ENCODE results near the gene PTPN23.

The PTPN23 gene

DNA sequence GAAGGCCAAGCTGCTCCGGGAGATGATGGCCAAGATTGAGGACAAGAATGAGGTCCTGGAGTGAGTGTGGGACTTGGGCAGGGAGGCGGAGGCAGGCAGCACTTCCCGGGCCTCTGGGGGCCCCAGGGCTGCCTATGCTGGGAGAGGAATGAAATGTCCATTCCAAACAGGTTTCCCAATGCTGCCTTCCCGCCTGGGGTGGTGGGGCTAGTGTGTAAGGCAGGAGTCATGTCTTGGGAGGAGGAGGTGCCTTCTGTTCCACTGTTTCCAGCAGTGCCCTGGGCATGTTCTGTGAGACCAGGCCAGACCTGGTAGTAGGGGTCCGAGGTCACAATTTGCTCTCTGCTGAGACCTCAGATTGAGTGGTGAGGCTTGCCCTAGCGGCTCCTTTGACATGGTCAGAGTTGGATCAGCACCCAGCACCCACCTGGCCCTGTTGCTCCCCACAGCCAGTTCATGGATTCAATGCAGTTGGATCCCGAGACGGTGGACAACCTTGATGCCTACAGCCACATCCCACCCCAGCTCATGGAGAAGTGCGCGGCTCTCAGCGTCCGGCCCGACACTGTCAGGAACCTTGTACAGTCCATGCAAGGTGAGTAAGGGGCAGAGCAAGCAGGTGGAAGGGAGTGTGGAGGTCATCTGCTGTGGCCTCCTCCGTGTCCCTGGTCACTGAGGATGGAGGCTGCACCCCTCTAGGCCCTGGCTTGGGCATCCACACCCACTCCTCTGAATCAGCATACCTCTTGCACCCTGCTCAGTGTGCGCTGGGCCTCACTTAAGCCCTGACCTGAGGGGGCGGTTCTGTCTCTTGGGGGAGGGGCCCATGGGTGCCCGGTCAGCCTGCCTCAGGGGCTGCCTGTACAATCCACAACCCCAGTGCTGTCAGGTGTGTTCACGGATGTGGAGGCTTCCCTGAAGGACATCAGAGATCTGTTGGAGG lies 27.3 kb downstream of the PTPN23 start:
- no peak overlapping the region for H3K4me3 Mint-ChIP-seq
- no peaks in the 10 kb centered on the region for H3K27me3 Mint-ChIP-seq
- no peaks in the 10 kb centered on the region for H3K4me1 Mint-ChIP-seq (ENCODE audit: low read depth)
- no peak overlapping the region for H3K27ac Mint-ChIP-seq
- no peaks in the 10 kb centered on the region for H3K36me3 Mint-ChIP-seq
- H3K9me3 Mint-ChIP-seq (ENCODE audit: low read depth), result no peaks in the 10 kb centered on the region

DNA sequence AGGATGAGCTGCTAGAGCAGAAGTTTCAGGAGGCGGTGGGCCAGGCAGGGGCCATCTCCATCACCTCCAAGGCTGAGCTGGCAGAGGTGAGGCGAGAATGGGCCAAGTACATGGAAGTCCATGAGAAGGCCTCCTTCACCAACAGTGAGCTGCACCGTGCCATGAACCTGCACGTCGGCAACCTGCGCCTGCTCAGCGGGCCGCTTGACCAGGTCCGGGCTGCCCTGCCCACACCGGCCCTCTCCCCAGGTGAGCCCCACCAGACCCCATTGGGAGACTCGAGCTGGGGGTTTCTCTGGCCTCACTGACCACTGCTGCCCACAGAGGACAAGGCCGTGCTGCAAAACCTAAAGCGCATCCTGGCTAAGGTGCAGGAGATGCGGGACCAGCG lies 28.0 kb downstream of the PTPN23 start:
- Mint-ChIP-seq H3K36me3 (no peaks in the 10 kb centered on the region), H3K4me1 (ENCODE audit: low read depth) (no peaks in the 10 kb centered on the region), H3K9me3 (ENCODE audit: low read depth) (no peaks in the 10 kb centered on the region), H3K27me3 (no peaks in the 10 kb centered on the region), H3K27ac (no peak overlapping the region), H3K4me3 (no peak overlapping the region)

GRCh38 chr3:47409284-47409683 lies 28.5 kb downstream of the PTPN23 start:
- Mint-ChIP-seq H3K36me3 (no peaks in the 10 kb centered on the region), H3K4me3 (no peak overlapping the region), H3K27ac (no peak overlapping the region), H3K27me3 (no peaks in the 10 kb centered on the region), H3K4me1 (ENCODE audit: low read depth) (no peaks in the 10 kb centered on the region), H3K9me3 (ENCODE audit: low read depth) (no peaks in the 10 kb centered on the region)

DNA sequence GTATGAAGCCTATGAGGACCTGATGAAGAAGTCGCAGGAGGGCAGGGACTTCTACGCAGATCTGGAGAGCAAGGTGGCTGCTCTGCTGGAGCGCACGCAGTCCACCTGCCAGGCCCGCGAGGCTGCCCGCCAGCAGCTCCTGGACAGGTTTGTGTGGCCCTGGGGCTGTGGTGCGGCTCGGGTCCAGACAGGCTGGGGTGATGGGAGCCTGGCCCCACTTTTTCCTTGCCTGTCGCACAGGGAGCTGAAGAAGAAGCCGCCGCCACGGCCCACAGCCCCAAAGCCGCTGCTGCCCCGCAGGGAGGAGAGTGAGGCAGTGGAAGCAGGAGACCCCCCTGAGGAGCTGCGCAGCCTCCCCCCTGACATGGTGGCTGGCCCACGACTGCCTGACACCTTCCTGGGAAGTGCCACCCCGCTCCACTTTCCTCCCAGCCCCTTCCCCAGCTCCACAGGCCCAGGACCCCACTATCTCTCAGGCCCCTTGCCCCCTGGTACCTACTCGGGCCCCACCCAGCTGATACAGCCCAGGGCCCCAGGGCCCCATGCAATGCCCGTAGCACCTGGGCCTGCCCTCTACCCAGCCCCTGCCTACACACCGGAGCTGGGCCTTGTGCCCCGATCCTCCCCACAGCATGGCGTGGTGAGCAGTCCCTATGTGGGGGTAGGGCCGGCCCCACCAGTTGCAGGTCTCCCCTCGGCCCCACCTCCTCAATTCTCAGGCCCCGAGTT lies 29.0 kb downstream of the PTPN23 start:
- no peak overlapping the region for H3K4me3 Mint-ChIP-seq
- H3K27me3 Mint-ChIP-seq, result no peaks in the 10 kb centered on the region
- H3K9me3 Mint-ChIP-seq (ENCODE audit: low read depth), result no peaks in the 10 kb centered on the region
- no peaks in the 10 kb centered on the region for H3K36me3 Mint-ChIP-seq
- H3K4me1 Mint-ChIP-seq (ENCODE audit: low read depth), result no peaks in the 10 kb centered on the region
- H3K27ac Mint-ChIP-seq, result no peak overlapping the region

DNA sequence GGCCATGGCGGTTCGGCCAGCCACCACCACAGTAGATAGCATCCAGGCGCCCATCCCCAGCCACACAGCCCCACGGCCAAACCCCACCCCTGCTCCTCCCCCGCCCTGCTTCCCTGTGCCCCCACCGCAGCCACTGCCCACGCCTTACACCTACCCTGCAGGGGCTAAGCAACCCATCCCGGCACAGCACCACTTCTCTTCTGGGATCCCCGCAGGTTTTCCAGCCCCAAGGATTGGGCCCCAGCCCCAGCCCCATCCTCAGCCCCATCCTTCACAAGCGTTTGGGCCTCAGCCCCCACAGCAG lies 29.5 kb downstream of the PTPN23 start:
- Mint-ChIP-seq H3K27ac (no peak overlapping the region), H3K27me3 (no peaks in the 10 kb centered on the region), H3K9me3 (ENCODE audit: low read depth) (no peaks in the 10 kb centered on the region), H3K36me3 (no peaks in the 10 kb centered on the region), H3K4me3 (no peak overlapping the region), H3K4me1 (ENCODE audit: low read depth) (no peaks in the 10 kb centered on the region)

DNA sequence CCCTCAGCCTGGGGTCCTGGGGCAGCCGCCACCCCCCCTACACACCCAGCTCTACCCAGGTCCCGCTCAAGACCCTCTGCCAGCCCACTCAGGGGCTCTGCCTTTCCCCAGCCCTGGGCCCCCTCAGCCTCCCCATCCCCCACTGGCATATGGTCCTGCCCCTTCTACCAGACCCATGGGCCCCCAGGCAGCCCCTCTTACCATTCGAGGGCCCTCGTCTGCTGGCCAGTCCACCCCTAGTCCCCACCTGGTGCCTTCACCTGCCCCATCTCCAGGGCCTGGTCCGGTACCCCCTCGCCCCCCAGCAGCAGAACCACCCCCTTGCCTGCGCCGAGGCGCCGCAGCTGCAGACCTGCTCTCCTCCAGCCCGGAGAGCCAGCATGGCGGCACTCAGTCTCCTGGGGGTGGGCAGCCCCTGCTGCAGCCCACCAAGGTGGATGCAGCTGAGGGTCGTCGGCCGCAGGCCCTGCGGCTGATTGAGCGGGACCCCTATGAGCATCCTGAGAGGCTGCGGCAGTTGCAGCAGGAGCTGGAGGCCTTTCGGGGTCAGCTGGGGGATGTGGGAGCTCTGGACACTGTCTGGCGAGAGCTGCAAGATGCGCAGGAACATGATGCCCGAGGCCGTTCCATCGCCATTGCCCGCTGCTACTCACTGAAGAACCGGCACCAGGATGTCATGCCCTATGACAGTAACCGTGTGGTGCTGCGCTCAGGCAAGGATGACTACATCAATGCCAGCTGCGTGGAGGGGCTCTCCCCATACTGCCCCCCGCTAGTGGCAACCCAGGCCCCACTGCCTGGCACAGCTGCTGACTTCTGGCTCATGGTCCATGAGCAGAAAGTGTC lies 30.2 kb downstream of the PTPN23 start:
- Mint-ChIP-seq H3K4me1 (ENCODE audit: low read depth) (no peaks in the 10 kb centered on the region), H3K4me3 (no peak overlapping the region), H3K9me3 (ENCODE audit: low read depth) (no peaks in the 10 kb centered on the region), H3K27ac (peak overlapping the region; percentile 68), H3K36me3 (no peaks in the 10 kb centered on the region), H3K27me3 (no peaks in the 10 kb centered on the region)

GRCh38 chr3:47411696-47412452 lies 31.1 kb downstream of the PTPN23 start:
- no peaks in the 10 kb centered on the region for H3K36me3 Mint-ChIP-seq
- H3K9me3 Mint-ChIP-seq (ENCODE audit: low read depth), result no peaks in the 10 kb centered on the region
- no peaks in the 10 kb centered on the region for H3K27me3 Mint-ChIP-seq
- H3K4me3 Mint-ChIP-seq, result no peak overlapping the region
- no peak overlapping the region for H3K27ac Mint-ChIP-seq
- no peaks in the 10 kb centered on the region for H3K4me1 Mint-ChIP-seq (ENCODE audit: low read depth)

- Mint-ChIP-seq H3K36me3 (no peaks in the 10 kb centered on the region), H3K27ac (no peak overlapping the region)
Observed at GRCh38 chr3:47412453-47412756, 31.6 kb downstream of the PTPN23 start.

GRCh38 chr3:47412842-47413520 lies 32.2 kb downstream of the PTPN23 start:
- H3K36me3 Mint-ChIP-seq, result no peaks in the 10 kb centered on the region
- H3K27me3 Mint-ChIP-seq, result no peaks in the 10 kb centered on the region
- H3K9me3 Mint-ChIP-seq (ENCODE audit: low read depth), result no peaks in the 10 kb centered on the region
- no peaks in the 10 kb centered on the region for H3K4me1 Mint-ChIP-seq (ENCODE audit: low read depth)
- peak overlapping the region; percentile 64 for H3K27ac Mint-ChIP-seq
- no peak overlapping the region for H3K4me3 Mint-ChIP-seq

More at GRCh38 chr3:47412453-47412756, 31.6 kb downstream of the PTPN23 start:
- no peaks in the 10 kb centered on the region for H3K9me3 Mint-ChIP-seq (ENCODE audit: low read depth)
- H3K27me3 Mint-ChIP-seq, result no peaks in the 10 kb centered on the region
- no peaks in the 10 kb centered on the region for H3K4me1 Mint-ChIP-seq (ENCODE audit: low read depth)
- H3K4me3 Mint-ChIP-seq, result no peak overlapping the region

DNA sequence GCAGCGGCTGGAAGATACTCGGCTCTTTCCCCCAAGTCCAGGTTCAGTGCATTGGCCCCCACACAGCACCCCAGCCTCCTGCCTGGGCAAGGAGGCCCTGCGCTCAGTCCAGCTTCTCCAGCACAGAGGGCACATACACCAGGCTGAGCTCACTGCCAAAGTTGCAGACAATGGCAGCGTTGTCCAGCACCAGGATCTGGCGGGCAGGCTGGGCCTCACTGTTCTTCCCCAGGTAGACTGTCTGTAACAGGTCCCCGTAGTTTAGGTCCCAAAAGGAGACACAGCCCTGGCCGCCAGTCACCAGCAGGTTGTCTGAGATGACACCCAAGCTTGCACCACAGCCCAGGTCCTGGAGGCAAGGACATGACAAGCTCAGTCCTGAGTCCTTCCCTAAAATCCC lies 32.9 kb downstream of the PTPN23 start:
- no peaks in the 10 kb centered on the region for H3K4me1 Mint-ChIP-seq (ENCODE audit: low read depth)

GRCh38 chr3:47414161-47414564 lies 33.3 kb downstream of the PTPN23 start:
- Mint-ChIP-seq H3K36me3 (no peaks in the 10 kb centered on the region), H3K4me1 (ENCODE audit: low read depth) (peaks cover 3% of the 10 kb centered on the region), H3K4me3 (no peak overlapping the region), H3K27me3 (no peaks in the 10 kb centered on the region), H3K9me3 (ENCODE audit: low read depth) (no peaks in the 10 kb centered on the region), H3K27ac (no peak overlapping the region)

More for the DNA sequence above, 32.9 kb downstream of the PTPN23 start:
- Mint-ChIP-seq H3K27ac (no peak overlapping the region), H3K27me3 (no peaks in the 10 kb centered on the region), H3K4me3 (no peak overlapping the region), H3K9me3 (ENCODE audit: low read depth) (no peaks in the 10 kb centered on the region), H3K36me3 (no peaks in the 10 kb centered on the region)

- H3K27me3 Mint-ChIP-seq, result no peaks in the 10 kb centered on the region
- H3K27ac Mint-ChIP-seq, result no peak overlapping the region
- H3K36me3 Mint-ChIP-seq, result no peaks in the 10 kb centered on the region
- no peaks in the 10 kb centered on the region for H3K9me3 Mint-ChIP-seq (ENCODE audit: low read depth)
- H3K4me1 Mint-ChIP-seq (ENCODE audit: low read depth), result peaks cover 3% of the 10 kb centered on the region
- no peak overlapping the region for H3K4me3 Mint-ChIP-seq
Observed at GRCh38 chr3:47414666-47415587, 34.1 kb downstream of the PTPN23 start.

- Mint-ChIP-seq H3K27me3 (no peaks in the 10 kb centered on the region), H3K27ac (peak overlapping the region; percentile 16)
Observed at GRCh38 chr3:47416041-47416440, 35.2 kb downstream of the PTPN23 start.

More at GRCh38 chr3:47416041-47416440, 35.2 kb downstream of the PTPN23 start:
- Mint-ChIP-seq H3K36me3 (no peaks in the 10 kb centered on the region), H3K4me1 (ENCODE audit: low read depth) (peaks cover 7% of the 10 kb centered on the region), H3K9me3 (ENCODE audit: low read depth) (no peaks in the 10 kb centered on the region), H3K4me3 (no peak overlapping the region)
